HG03521 (cell line): ENCODE measurements around the gene MYRF.

Experiments
- ATAC-seq: cut with Tn5 transposase; IDR thresholded peaks from one replicate; pipeline ENCODE4 v1.9.1; 2021; ENCODE audit warnings: mild to moderate bottlenecking, moderate library complexity; ENCODE audit not compliant: unreplicated experiment

Gene MYRF

GRCh38 chr11:61756452-61757212 lies 4.2 kb downstream of the MYRF start:
- ATAC-seq, result no peak

- no peak for ATAC-seq
These were observed 4.9 kb downstream of the MYRF start for GRCh38 chr11:61757213-61757862.

- no peak for ATAC-seq
These were observed 8.5 kb downstream of the MYRF start for GRCh38 chr11:61760946-61761345.

GRCh38 chr11:61761440-61762222 lies 9.2 kb downstream of the MYRF start:
- ATAC-seq, result no peak

- no peak for ATAC-seq
These were observed 9.8 kb downstream of the MYRF start for GRCh38 chr11:61762223-61762615.

GRCh38 chr11:61762798-61763197 lies 10.4 kb downstream of the MYRF start:
- ATAC-seq, result no peak

- no peak for ATAC-seq
These were observed 11.6 kb downstream of the MYRF start for GRCh38 chr11:61763930-61764605.

GRCh38 chr11:61764606-61765260 lies 12.3 kb downstream of the MYRF start:
- ATAC-seq, result no peak

- ATAC-seq, result no peak
These were observed 13.3 kb downstream of the MYRF start for GRCh38 chr11:61765550-61766253.

GRCh38 chr11:61766353-61766841 lies 14.0 kb downstream of the MYRF start:
- no peak for ATAC-seq

GRCh38 chr11:61768376-61769076 lies 16.1 kb downstream of the MYRF start:
- ATAC-seq, result no peak

- no peak for ATAC-seq
These were observed 16.9 kb downstream of the MYRF start for GRCh38 chr11:61769169-61769920.

- ATAC-seq, result no peak
These were observed 17.7 kb downstream of the MYRF start for GRCh38 chr11:61769946-61770683.

GRCh38 chr11:61771195-61771894 lies 18.9 kb downstream of the MYRF start:
- no peak for ATAC-seq

GRCh38 chr11:61771985-61772455 lies 19.6 kb downstream of the MYRF start:
- no peak for ATAC-seq

- ATAC-seq, result no peak
These were observed 20.9 kb downstream of the MYRF start for GRCh38 chr11:61773356-61773755.

GRCh38 chr11:61773809-61774208 lies 21.4 kb downstream of the MYRF start:
- ATAC-seq, result no peak
